ENCODE measurements around the gene HOXB5. TPM values are rescaled to one million over a fixed set of nuclear protein-coding genes. Genes with fewer than 3 reads are reported as not detected.

HOXB5 gene
- total and polyA plus RNA-seq, 2 donors (not counting 1 experiment from before 2014, with no cell fraction given): not detected

GRCh38 chr17:48547808-48548522, 45.6 kb downstream of the HOXB5 start:
- CTCF ChIA-PET: interaction anchor here (1.1 kb wide), 1 partner anchor 196 kb away, joined by 4 read pairs; no protein-coding TSS in a partner anchor
- POLR2A ChIA-PET: interaction anchor here (0.7 kb wide), 1 partner anchor 77 kb away, joined by 4 read pairs; no protein-coding TSS in a partner anchor
- Histone ChIP-seq H3K36me3 (replicated peaks in 1 of 2; ENCODE audit: control extremely low read depth in 1 of 2, control insufficient read depth in 1 of 2, extremely low read depth in 1 of 2, insufficient read depth in 2 of 2, low read length in 1 of 2) (no peaks in the 10 kb centered on the region), H3K9ac (ENCODE audit: low read length) (peak overlapping the region; percentile 36), H3K9me3 (ENCODE audit: control extremely low read depth in 1 of 3, control insufficient read depth in 2 of 3, insufficient read depth in 1 of 3, low read length in 2 of 3) (peaks cover 0 to 3% (median 0%) of the 10 kb centered on the region in 3 donors), H4K20me1 (ENCODE audit: control insufficient read depth, insufficient read depth, low read length, poor library complexity, severe bottlenecking) (no peaks in the 10 kb centered on the region), H3K79me2 (ENCODE audit: control insufficient read depth, insufficient read depth, low read length) (no peaks in the 10 kb centered on the region), H3K4me3 (ENCODE audit: control extremely low read depth in 1 of 5, extremely low read depth in 1 of 5, insufficient read depth in 1 of 5, low read depth in 2 of 5, low read length in 4 of 5) (peak overlapping the region in 2 of 5 experiments; percentile 25 to 32), H3K4me2 (replicated peaks; ENCODE audit: low read depth, low read length, poor library complexity, severe bottlenecking) (peak overlapping the region; percentile 61), H3K4me1 (ENCODE audit: control insufficient read depth in 2 of 2, insufficient read depth in 2 of 2, low read length in 2 of 2) (peaks cover 27 to 28% of the 10 kb centered on the region in 2 donors), H3K27ac (ENCODE audit: low read length in 2 of 2) (no peak overlapping the region), H2AFZ (ENCODE audit: insufficient read depth, low read depth, low read length, poor library complexity, severe bottlenecking) (peak overlapping the region; percentile 39), H3K27me3 (replicated peaks in 1 of 4; ENCODE audit: control extremely low read depth in 1 of 4, control insufficient read depth in 3 of 4, insufficient read depth in 4 of 4, low read length in 3 of 4) (peaks cover 0 to 39% (median 12%) of the 10 kb centered on the region in 4 experiments)
- no peak for DNase-seq
- Mint-ChIP-seq H3K4me1 (peaks cover 17% of the 10 kb centered on the region), H3K27ac (no peak overlapping the region), H3K9me3 (ENCODE audit: insufficient read depth) (no peaks in the 10 kb centered on the region), H3K27me3 (peaks cover 43% of the 10 kb centered on the region), H3K4me3 (peak overlapping the region; percentile 40)
- TF ChIP-seq EZH2 (IDR thresholded peaks at IDR 0.05; ENCODE audit: borderline replicate concordance, insufficient read depth, low read depth, low read length, poor library complexity, severe bottlenecking): no peak
- no peak for TF ChIP-seq CTCF (IDR thresholded peaks at IDR 0.05)
- no peak for ATAC-seq (ENCODE audit: low read depth)
- intact Hi-C loops (cut with micrococcal nuclease): loop anchor here (10.0 kb wide), 1 partner anchor 53 kb away; no protein-coding TSS in a partner anchor
- 37% methylated on average over 16 of the region's 24 CpGs for WGBS (ENCODE audit: insufficient coverage)
